Measurements from ENCODE around the gene ANKRD50. TPM values are rescaled to one million over a fixed set of nuclear protein-coding genes. Genes with fewer than 3 reads are reported as not detected.

The ANKRD50 gene
- total RNA-seq, 2 donors from 2014 or later, result 8.2 to 11.7 TPM

DNA sequence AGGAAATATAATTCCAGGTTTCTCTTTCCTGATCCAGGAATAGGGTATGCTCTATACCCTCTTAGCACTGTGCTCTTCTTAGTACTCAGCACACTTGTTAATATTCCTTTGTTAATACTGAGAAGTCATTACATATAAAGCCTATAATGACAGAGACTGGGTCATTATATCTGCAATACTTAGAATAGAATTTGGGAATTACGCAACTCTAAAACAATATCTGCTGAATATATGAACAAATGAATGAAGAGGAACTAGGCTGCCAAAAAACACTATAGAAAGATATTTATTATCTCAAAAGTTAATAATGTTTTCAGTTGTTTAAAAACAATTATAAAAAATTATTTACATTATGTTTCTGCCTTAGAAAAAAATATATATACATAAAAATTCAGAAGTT lies 36.4 kb upstream of the ANKRD50 start:
- no peak for DNase-seq (ENCODE audit: low spot score)
- Histone ChIP-seq H3K4me1 (no peaks in the 10 kb centered on the region), H3K27ac (no peak overlapping the region), H3K27me3 (no peaks in the 10 kb centered on the region), H3K9me3 (no peaks in the 10 kb centered on the region), H3K4me3 (no peak overlapping the region), H3K36me3 (no peaks in the 10 kb centered on the region)
- TF ChIP-seq, protein P1, sequence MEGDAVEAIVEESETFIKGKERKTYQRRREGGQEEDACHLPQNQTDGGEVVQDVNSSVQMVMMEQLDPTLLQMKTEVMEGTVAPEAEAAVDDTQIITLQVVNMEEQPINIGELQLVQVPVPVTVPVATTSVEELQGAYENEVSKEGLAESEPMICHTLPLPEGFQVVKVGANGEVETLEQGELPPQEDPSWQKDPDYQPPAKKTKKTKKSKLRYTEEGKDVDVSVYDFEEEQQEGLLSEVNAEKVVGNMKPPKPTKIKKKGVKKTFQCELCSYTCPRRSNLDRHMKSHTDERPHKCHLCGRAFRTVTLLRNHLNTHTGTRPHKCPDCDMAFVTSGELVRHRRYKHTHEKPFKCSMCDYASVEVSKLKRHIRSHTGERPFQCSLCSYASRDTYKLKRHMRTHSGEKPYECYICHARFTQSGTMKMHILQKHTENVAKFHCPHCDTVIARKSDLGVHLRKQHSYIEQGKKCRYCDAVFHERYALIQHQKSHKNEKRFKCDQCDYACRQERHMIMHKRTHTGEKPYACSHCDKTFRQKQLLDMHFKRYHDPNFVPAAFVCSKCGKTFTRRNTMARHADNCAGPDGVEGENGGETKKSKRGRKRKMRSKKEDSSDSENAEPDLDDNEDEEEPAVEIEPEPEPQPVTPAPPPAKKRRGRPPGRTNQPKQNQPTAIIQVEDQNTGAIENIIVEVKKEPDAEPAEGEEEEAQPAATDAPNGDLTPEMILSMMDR (IDR thresholded peaks at IDR 0.05), result no peak

DNA sequence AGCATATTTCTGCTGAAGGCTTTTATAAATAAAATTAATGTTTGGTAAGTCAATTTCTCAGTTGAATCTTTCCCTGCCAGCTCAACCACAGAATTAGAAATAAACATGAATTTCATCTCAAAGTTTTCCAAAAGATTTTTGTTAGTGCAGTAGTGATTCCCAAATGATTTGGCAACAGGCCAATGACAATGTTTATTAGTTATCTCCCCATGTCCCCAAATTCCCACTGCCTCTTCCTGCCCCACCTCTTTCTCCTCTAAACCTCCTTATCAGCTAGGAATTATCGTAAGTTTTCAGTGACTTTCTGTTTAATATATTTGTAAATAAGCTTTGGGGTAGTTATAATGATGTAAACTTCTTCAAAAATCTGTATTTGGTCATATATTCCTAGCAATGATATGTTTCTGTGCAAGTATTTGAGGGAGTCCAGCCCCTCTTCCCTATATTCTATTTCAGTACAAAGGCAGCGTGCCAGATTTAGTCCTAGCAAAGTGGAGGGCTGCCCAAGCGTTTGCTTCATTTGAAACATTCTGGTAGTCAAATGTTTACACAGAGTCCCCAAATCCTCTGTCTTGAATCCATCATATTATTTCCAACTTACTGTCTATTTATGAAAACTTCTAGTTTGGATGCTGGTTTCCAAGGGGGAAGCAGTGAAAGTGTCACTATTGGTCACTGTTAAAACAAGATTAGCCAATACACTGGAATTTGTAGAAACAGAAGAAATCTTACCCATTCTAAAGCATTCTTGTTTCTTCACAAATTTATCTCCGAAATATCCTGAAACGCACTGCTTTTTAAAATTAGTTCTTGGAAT lies 33.7 kb upstream of the ANKRD50 start:
- H3K27ac ChIP-seq, result peak overlapping the region in 1 of 2 donors; percentile 10
- DNase-seq (ENCODE audit: low spot score), result no peak

DNA sequence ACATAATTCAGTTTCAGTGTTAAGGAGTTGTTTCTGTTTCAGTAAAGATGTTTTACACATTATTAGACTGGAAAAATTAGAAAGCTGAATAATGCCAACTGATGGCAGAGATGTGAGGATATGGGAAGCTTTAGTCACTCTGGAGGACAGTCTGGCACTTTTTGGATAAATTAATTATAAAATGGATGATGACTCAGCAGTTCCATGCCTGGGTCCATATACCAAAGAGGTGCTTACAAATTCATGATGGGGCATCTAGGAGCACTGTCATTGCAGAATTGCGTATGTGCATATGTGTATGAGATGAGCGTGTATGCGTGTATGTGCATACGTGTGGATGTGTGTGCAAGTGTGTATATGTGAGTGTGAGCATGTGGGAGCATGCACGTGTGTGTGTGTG lies 31.2 kb upstream of the ANKRD50 start:
- Histone ChIP-seq H3K27me3 (no peaks in the 10 kb centered on the region), H3K4me3 (no peak overlapping the region), H3K4me1 (no peaks in the 10 kb centered on the region), H3K27ac (no peak overlapping the region), H3K9me3 (no peaks in the 10 kb centered on the region), H3K36me3 (no peaks in the 10 kb centered on the region)
- TF ChIP-seq, protein P1 (IDR thresholded peaks at IDR 0.05), result no peak
- no peak for DNase-seq (ENCODE audit: low spot score)

More for the DNA sequence above, 33.7 kb upstream of the ANKRD50 start:
- H3K4me3 ChIP-seq, result no peak overlapping the region
- TF ChIP-seq, protein P1 (IDR thresholded peaks at IDR 0.05), result no peak
- no peaks in the 10 kb centered on the region for H3K27me3 ChIP-seq
- no peaks in the 10 kb centered on the region for H3K9me3 ChIP-seq
- no peaks in the 10 kb centered on the region for H3K4me1 ChIP-seq
- no peaks in the 10 kb centered on the region for H3K36me3 ChIP-seq

DNA sequence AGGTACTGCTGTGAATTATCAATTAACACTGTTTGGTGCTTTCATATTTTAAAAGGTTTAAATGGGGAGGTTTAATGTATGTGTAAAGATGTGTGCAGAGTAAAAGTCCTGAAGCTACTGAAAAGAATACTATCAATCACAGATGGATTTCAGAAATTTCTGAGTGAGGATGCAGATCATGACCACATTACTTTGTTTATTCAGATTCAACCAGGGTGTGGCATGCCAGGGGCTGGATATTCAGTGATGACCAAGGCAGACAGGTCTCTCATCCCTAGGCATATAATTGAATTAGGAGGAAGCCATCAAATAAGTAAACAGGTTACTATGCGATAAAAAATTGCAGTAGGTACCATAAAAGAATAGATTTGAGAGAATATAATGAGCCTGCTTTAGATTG lies 28.0 kb upstream of the ANKRD50 start:
- Histone ChIP-seq H3K4me1 (no peaks in the 10 kb centered on the region), H3K27me3 (no peaks in the 10 kb centered on the region), H3K27ac (no peak overlapping the region), H3K4me3 (no peak overlapping the region), H3K9me3 (no peaks in the 10 kb centered on the region), H3K36me3 (no peaks in the 10 kb centered on the region)
- no peak for DNase-seq (ENCODE audit: low spot score)
- TF ChIP-seq, protein P1 (IDR thresholded peaks at IDR 0.05), result no peak

DNA sequence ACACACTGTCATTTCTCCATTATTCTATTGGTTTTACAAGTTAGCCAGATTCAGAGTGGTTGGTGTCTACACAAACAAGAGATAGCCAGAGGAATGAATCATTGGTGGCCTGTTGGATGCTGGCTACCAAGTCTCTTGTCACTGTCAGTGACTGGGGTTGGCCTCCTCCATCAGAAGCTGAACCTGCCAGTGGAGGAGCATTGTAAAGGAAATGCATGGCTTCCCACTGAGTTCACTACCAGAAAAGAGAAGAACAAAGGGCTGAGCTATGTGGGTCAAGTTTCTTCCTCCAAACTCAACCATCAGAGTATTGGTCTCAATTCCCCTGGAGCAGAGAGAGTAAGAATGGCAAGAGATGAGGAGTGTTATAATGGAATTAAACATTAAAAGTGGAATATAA lies 26.5 kb upstream of the ANKRD50 start:
- H3K9me3 ChIP-seq, result no peaks in the 10 kb centered on the region
- no peaks in the 10 kb centered on the region for H3K27me3 ChIP-seq
- H3K27ac ChIP-seq, result no peak overlapping the region
- no peaks in the 10 kb centered on the region for H3K4me1 ChIP-seq
- H3K4me3 ChIP-seq, result no peak overlapping the region
- no peaks in the 10 kb centered on the region for H3K36me3 ChIP-seq
- TF ChIP-seq, protein P1 (IDR thresholded peaks at IDR 0.05), result no peak
- DNase-seq (ENCODE audit: low spot score), result no peak

DNA sequence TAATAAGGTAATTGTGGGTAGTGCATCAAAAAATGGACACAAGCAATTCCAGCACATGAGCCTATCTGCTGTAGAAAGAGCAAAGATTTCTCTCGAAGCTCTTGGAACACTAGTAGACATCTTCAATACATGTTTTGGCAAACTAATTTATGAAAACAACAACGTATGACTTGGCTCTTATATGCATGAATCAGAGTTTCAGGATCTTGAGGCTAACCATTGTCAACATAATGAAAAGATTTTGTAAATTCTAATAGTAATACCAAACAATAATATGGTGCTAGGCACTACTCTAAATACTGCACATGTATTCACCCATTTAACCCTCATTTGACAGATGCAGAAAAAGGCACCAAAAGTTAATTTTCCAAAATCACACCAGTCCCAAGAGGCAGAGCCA lies 25.1 kb upstream of the ANKRD50 start:
- no peaks in the 10 kb centered on the region for H3K4me1 ChIP-seq
- no peak overlapping the region for H3K4me3 ChIP-seq
- TF ChIP-seq, protein P1 (IDR thresholded peaks at IDR 0.05), result no peak
- no peaks in the 10 kb centered on the region for H3K9me3 ChIP-seq
- H3K27ac ChIP-seq, result no peak overlapping the region
- no peaks in the 10 kb centered on the region for H3K27me3 ChIP-seq
- no peaks in the 10 kb centered on the region for H3K36me3 ChIP-seq
- DNase-seq (ENCODE audit: low spot score), result no peak
